Astrocyte of the spinal cord (primary cell): ENCODE measurements around the gene COQ3.

Source experiments
- DNase-seq: peaks from one replicate; pipeline ENCODE4 v3.0.0; 2011; ENCODE audit warnings: low read depth, low spot score
- H3K4me3 ChIP-seq: 2 replicates; pipeline ENCODE4 v1.5.1; 2011; ENCODE audit warnings: low read depth, mild to moderate bottlenecking, low read length, moderate library complexity
- CTCF ChIP-seq: IDR thresholded peaks from 2 replicates; pipeline ENCODE4 v1.5.1; 2012; ENCODE audit warnings: low read depth, mild to moderate bottlenecking, low read length, inconsistent platforms
- in situ Hi-C: cut with HindIII; loops from 2 replicates; pipeline ENCODE4 v1.10.0; 2017; ENCODE audit warnings: low sequenced_read_pairs

Gene COQ3

GRCh38 chr6:99393698-99394531 is at the start of gene COQ3:
COQ3 (minus strand) TSS chr6:99394195; CDS start chr6:99394179, 16 bp downstream.
- TF ChIP-seq CTCF: no peak
- in situ Hi-C loops: no loop called here
- DNase-seq: peak; percentile 81
- peak within 1 kb of the TSS; percentile 87 for H3K4me3 ChIP-seq

GRCh38 chr6:99434702-99435530 is 40.9 kb upstream of the COQ3 start:
- in situ Hi-C loops: no loop called here
- peak; percentile 54 for DNase-seq

GRCh38 chr6:99432877-99433276 is 38.9 kb upstream of the COQ3 start:
- in situ Hi-C loops: no loop called here
- DNase-seq: no peak

More at GRCh38 chr6:99434702-99435530, 40.9 kb upstream of the COQ3 start:
- H3K4me3 ChIP-seq: no peak overlapping the region
- TF ChIP-seq CTCF: peak; percentile 60

GRCh38 chr6:99431901-99432300 is 37.9 kb upstream of the COQ3 start:
- DNase-seq: no peak
- no peak overlapping the region for H3K4me3 ChIP-seq
- in situ Hi-C loops: no loop called here
- no peak for TF ChIP-seq CTCF

More at GRCh38 chr6:99432877-99433276, 38.9 kb upstream of the COQ3 start:
- no peak for TF ChIP-seq CTCF
- H3K4me3 ChIP-seq: no peak overlapping the region

- DNase-seq: no peak
- TF ChIP-seq CTCF: no peak
- in situ Hi-C loops: no loop called here
- H3K4me3 ChIP-seq: no peak overlapping the region
These were observed 34.0 kb upstream of the COQ3 start for GRCh38 chr6:99427988-99428387.

- DNase-seq: no peak
- H3K4me3 ChIP-seq: peak overlapping the region; percentile 99
- TF ChIP-seq CTCF: no peak
- in situ Hi-C loops: no loop called here
These were observed 32.4 kb upstream of the COQ3 start for GRCh38 chr6:99426451-99426757.
